GM19035 (cell line): ENCODE data around the gene CASKIN1.

Source experiments
- ATAC-seq: cut with Tn5 transposase; IDR thresholded peaks from one replicate; pipeline ENCODE4 v1.9.1; 2021; ENCODE audit not compliant: unreplicated experiment

Gene CASKIN1

DNA sequence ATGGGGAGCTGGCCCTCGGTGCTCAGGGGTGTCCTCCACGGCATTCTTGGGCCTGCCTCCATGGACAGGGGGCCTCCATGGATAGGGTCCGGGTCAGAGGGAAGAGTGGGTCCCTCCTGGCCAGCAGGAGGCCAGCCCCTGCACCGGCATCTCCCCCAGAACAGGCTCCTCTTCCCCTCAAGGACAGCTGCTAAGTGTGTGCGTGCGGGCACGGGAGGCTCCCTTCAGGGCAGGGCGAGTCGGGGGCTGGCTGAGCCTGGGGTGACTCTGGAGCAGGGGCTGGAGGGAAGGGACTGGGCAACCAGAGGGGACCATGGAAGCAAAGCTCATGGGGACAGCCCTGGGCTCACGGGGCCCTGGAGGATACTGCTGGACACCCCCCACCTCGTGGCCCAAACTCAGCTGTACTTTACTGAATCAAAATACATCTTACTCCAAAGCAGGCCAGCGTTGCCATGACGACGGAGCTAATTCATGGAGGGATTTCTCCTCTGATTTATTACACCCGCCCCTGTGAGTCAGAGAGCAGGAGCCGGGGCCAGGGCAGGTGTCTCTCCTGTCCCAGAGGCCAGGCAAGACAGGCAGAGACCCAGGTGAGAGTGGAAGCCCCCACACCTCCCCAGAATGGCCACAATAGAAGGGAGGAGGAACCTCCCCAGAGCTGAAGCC is 2.1 kb downstream of the CASKIN1 start:
- no peak for ATAC-seq

- ATAC-seq, result no peak
These were observed 5.0 kb downstream of the CASKIN1 start for GRCh38 chr16:2191446-2191706.

GRCh38 chr16:2190659-2191445 is 5.6 kb downstream of the CASKIN1 start:
- no peak for ATAC-seq

DNA sequence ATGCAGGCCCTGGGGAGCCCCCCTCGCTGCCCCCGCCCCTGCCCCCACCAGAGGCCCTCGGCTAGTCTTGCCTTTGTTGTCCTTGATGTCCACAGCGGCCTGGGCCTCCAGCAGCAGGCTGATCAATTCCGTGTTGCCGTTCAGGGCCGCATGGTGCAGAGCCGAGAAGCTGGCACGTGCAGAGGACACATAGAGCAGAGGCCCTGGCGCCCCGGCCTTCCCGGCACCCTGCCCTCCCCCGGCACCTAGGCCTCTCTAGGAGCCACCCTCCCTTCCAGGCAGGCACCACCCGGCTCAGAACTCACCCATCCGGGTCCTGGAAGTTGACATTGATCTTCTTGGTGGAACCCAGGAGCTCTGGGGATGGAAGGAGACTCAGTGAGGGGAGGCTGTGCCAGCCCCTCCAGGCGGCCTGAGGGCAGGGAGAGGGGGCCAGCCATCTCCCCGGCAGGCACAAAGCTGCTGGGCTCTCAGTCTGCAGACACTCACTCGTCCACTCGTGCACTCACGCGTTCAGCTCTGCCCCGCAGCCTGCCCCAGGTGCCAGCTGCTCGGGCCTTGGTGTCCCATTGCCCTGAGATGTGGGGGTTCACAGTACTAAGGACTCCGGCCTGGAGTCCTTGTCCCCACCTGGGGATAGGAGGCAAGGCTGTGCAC is 6.3 kb downstream of the CASKIN1 start:
- ATAC-seq, result no peak

- ATAC-seq, result no peak
These were observed 7.0 kb downstream of the CASKIN1 start for GRCh38 chr16:2189252-2189893.

GRCh38 chr16:2188395-2188794 is 8.0 kb downstream of the CASKIN1 start:
- no peak for ATAC-seq

DNA sequence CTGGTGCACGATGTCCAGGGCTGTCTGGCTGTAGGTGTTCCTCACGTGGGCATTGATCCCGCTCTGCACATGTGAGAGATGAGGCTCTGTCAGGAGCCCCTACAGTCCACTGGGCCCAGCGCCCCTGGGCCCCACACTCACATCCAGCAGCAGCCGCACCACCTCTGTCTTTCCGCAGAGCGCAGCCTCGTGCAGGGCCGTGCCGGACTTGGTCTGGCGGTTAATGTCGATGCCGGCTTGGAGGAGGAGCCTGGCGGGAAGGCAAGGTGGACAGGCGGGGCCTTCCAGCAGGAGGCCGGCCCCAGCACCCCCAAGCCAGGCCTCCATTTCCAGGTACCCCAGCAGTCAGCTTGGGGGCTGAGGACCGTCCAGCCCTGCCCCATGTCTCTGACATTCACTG is 9.2 kb downstream of the CASKIN1 start:
- ATAC-seq, result no peak

GRCh38 chr16:2186505-2186904 is 9.9 kb downstream of the CASKIN1 start:
- no peak for ATAC-seq

- ATAC-seq, result no peak
These were observed 10.3 kb downstream of the CASKIN1 start for GRCh38 chr16:2186064-2186463.

DNA sequence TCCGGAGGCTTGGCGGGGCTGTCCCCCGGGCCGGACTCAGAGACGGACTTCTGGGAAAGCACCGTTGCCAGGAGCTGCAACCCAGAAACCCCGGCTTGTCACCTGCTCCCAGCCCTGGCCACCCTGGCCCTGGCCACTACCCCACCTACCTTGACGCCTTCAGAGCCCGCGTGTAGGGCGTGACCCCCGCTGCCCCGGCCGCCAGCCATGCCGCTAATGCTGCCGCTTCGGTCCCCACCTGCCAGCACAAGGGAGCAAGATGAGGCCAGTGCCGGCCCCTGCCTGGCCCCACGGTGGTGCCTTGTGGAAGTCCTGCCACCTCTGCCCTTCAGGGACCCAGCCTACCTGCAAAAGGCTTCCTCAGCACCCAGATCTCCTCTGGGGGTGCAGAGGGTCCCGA is 11.4 kb downstream of the CASKIN1 start:
- no peak for ATAC-seq

- ATAC-seq, result no peak
These were observed 12.1 kb downstream of the CASKIN1 start for GRCh38 chr16:2184346-2184745.

DNA sequence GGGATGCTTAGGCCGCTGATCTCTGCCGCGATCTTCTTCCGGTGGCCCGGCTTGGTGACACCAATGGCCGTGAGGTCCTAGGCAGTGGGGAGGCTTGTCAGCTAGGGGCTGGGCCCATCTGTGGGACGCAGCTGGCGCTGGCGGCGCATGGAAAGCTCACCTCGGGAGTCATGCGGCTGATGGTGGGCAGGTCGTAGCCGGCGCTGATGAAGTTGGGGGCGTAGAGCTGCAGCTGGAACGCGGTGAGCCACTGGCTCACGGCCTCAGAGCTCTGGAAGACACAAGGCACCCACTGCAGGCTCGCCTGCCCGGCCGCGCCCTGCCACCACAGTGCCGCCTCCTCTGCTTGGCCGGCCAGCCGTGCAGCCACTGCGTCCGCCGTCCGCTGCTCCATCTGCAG is 12.7 kb downstream of the CASKIN1 start:
- ATAC-seq, result no peak

GRCh38 chr16:2181952-2182351 is 14.5 kb downstream of the CASKIN1 start:
- ATAC-seq, result no peak

DNA sequence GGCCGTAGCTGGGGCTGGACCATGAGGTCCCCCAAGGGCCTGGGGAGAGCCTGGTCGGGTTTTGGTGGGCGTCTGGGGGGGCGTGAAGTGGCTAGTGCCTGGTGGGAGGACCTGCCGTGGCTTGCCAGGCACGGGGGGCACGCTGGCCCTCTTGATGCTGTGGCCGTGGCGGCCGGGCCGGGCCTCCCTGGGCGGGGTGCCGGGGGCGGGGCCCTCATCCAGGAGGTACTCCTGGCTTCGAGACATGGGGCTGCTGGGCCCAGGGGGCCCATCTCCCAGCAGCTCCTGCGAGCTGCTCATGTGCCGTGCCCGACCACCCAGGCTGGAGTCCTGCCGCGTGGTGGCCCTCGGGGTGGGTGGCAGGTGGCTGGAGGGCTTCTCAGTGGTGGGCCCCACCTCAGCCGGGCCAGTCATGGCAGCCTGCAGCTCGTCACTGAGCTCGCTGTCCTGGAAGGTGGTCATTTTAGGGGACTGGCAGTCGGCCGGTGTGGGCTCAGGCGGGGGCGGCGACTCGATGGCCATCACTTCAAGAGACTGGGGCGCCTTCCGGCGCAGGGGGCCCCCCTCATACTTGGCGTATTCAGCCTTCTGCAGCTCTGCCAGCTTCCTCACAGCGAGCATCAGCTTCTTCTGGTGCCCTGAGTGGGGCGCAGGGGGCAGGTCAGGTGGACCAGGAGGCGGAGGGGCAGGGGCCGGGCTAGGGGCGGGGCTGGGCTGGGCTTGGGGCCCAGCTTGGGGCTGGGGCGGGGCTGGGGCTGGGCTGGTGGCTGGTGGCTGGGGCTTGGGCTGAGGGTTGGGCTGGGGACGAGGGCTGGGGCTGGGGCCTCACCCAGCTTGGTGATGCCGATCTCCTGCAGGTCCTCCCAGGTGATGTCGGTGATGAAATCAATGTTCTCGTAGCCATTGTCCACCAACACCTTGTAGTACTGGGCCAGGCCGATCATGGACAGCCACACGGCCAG is 15.2 kb downstream of the CASKIN1 start:
- ATAC-seq, result no peak

GRCh38 chr16:2180461-2180860 is 15.9 kb downstream of the CASKIN1 start:
- no peak for ATAC-seq

DNA sequence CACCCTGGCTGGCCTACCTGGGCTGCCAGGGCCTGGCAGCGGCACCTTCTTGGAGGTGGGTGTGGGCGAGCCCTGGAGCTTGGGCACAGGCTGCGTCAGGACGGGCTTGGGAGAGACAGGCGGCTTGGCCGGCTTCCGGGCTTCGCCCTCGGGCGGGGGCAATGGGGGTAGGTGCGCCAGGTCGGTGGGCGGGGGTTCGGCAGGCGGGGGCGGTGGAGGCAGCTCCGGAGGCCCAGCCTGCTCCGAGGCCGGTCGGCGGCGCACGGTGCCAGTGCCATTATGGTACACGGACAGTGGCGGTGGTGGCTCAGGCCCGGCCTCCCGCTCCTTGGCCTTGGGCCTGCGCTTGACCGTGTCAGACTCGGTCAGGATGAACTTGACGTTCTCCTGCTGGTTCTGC is 16.8 kb downstream of the CASKIN1 start:
- no peak for ATAC-seq

GRCh38 chr16:2179107-2179501 is 17.3 kb downstream of the CASKIN1 start:
- no peak for ATAC-seq

- no peak for ATAC-seq
These were observed 17.9 kb downstream of the CASKIN1 start for GRCh38 chr16:2178321-2179106.

- no peak for ATAC-seq
These were observed 18.8 kb downstream of the CASKIN1 start for GRCh38 chr16:2177561-2177960.

GRCh38 chr16:2177101-2177500 is 19.3 kb downstream of the CASKIN1 start:
- no peak for ATAC-seq
